MCF 10A (cell line): Measurements from ENCODE around the gene BCL2L1. TPM values are rescaled to one million over a fixed set of nuclear protein-coding genes. Genes with fewer than 3 reads are reported as not detected.

Experiments
- BruUV-seq: library from RNA; stranded (reverse); fragments of 400-500 nt; replicated peaks from 2 replicates; lab custom pipeline; 2021; lab: Mats Ljungman, UMichigan
- CTCF ChIA-PET: fragments of 300-600 bp; sonication (Branson Sonifier 250); formaldehyde crosslinking; extraction: SDS; loops from one replicate; lab custom pipeline; 2021; ENCODE audit warnings: antibody characterized with exemption, inconsistent platforms; lab: Yijun Ruan, JAX
- POLR2A ChIA-PET: fragments of 300-600, 350-650 bp; sonication (Branson Sonifier 250); formaldehyde crosslinking; extraction: SDS; loops from one replicate; lab custom pipeline; 2020; ENCODE audit warnings: antibody characterized with exemption, inconsistent platforms; lab: Yijun Ruan, JAX
- DNase-seq: peaks from one replicate; pipeline ENCODE4 v3.0.0-alpha.2; 2018; ENCODE audit not compliant: unreplicated experiment
- H3K27ac Mint-ChIP-seq: one replicate; pipeline ENCODE4 v1.8.0; 2022; ENCODE audit warnings: mild to moderate bottlenecking, low read depth, mixed read lengths; ENCODE audit not compliant: unreplicated experiment
- H3K27me3 Mint-ChIP-seq: one replicate; pipeline ENCODE4 v1.8.0; 2022; ENCODE audit warnings: mixed read lengths; ENCODE audit not compliant: insufficient read depth, unreplicated experiment
- H3K36me3 Mint-ChIP-seq: one replicate; pipeline ENCODE4 v1.8.0; 2022; ENCODE audit warnings: mild to moderate bottlenecking, moderate library complexity, mixed read lengths; ENCODE audit not compliant: insufficient read depth, unreplicated experiment
- H3K4me1 Mint-ChIP-seq: one replicate; pipeline ENCODE4 v1.8.0; 2022; ENCODE audit warnings: mixed read lengths; ENCODE audit not compliant: insufficient read depth, unreplicated experiment
- H3K4me3 Mint-ChIP-seq: one replicate; pipeline ENCODE4 v1.8.0; 2022; ENCODE audit warnings: mild to moderate bottlenecking, moderate library complexity, mixed read lengths; ENCODE audit not compliant: unreplicated experiment
- H3K9me3 Mint-ChIP-seq: one replicate; pipeline ENCODE4 v1.8.0; 2022; ENCODE audit warnings: mixed read lengths; ENCODE audit not compliant: unreplicated experiment
- intact Hi-C: fragments of 100-400 bp; cut with micrococcal nuclease; formaldehyde crosslinking; loops from 2 replicates; pipeline ENCODE4 v1.14.1; 2022
- total RNA-seq: library from RNA; stranded (reverse); gene quantifications from 2 replicates; pipeline ENCODE4 v1.2.3, GENCODE V29; 2022
- TF ChIP-seq, protein P1 (sequence below): fragments of 200-600 bp; IDR thresholded peaks from one replicate; pipeline ENCODE4 v1.8.0; 2022; ENCODE audit warnings: antibody characterized with exemption, mild to moderate bottlenecking; ENCODE audit not compliant: unreplicated experiment

BCL2L1 gene
- total RNA-seq, 1 experiment from 2014 or later, result 156 TPM

DNA sequence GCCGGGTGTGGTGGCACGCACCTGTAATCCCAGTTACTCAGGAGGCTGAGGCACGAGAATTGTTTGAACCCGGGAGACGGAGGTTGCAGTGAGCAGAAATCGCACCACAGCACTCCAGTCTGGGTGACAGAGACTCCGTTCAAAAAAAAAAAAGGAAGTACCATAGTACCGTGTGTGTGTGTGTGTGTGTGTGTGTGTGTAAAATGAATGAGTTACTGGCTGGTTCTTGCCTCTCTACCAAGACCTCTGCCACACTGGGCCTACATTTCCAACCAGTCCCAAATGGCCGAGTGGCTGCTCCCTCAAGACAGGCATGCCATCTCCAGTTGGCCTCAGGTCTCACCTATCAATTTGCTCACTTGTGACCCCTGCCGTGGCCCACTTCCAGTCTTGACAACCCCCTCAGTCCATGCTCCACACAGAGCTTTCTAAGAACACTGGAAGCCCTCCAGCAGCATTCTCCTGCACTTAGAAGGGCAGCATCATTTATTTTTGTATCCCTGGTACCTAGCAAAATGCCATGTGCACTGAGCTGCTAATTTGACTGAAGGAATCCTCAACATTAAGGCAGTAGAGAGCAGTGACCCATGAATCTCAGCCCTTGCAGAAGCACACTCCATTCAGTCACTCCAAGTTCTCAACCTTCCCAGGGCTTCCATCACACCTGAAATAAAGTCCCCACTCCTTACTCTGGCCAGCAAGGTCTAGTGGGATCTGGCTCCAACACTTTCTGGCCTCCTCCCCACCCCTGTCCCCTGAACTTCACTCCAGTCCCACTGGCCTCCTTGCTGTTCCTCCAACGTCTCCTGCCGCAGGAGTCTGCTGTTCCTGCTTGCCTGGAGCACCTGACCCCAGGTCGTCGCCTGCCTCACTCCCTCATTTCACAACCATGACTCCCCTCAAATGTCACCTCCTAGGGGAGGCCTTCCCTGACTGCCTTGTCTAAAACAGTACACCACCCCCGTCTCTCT lies 55.1 kb downstream of the BCL2L1 start:
- POLR2A ChIA-PET, result no interaction called here

DNA sequence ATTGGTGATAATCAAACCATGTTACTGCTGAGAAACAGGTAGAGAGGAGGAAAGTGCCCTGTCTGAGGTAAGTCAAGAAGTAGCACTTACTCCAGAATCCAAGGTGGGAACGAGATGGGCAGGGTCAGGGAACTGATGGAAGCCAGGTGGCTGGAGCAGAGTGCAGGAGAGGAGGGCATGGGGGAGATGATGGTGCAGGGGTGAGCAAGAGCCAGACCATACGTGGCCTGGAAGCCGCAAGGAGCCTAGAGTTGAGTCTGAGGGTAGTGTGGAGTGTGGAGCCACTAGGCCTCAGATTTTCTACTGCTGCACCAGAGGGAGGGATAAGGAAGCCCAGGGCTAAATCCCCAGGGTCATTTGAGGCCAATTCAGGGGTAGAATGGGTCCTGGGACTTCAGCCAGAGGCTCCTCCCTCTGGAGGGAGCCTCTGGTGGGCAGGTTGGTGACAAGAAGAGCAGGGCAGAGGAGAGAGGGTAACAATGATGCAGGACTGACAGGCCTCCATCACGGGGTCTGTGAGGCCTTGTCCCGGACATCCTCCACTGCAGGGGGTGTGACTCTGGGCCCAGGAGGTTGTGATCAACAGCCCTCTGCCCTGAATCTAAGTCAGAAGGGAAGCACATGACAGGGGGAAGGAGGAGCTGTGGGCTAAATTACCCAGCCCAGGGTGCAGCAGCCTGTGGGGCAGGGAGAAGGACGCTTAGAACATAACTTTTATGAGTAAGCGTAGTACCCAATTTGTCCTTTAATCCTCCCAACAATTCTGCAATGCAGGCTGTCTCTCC lies 56.2 kb downstream of the BCL2L1 start:
- Mint-ChIP-seq H3K9me3 (no peaks in the 10 kb centered on the region), H3K4me3 (no peak overlapping the region), H3K4me1 (peaks cover 25% of the 10 kb centered on the region), H3K36me3 (peaks cover 71% of the 10 kb centered on the region), H3K27me3 (no peaks in the 10 kb centered on the region), H3K27ac (peak overlapping the region; percentile 62)
- POLR2A ChIA-PET, result interaction anchor here (7.0 to 10.2 kb wide), 2 partner anchors 32 to 53 kb away, joined by 54 to 259 read pairs; partner anchors contain the start of gene BCL2L1
- CTCF ChIA-PET, result interaction anchor here (0.8 to 10.4 kb wide), 5 partner anchors 16 to 57 kb away, joined by 3 to 626 read pairs (median 15); partner anchors contain the start of gene BCL2L1
- intact Hi-C loops, result no loop called here
- DNase-seq, result no peak
- TF ChIP-seq, protein P1, sequence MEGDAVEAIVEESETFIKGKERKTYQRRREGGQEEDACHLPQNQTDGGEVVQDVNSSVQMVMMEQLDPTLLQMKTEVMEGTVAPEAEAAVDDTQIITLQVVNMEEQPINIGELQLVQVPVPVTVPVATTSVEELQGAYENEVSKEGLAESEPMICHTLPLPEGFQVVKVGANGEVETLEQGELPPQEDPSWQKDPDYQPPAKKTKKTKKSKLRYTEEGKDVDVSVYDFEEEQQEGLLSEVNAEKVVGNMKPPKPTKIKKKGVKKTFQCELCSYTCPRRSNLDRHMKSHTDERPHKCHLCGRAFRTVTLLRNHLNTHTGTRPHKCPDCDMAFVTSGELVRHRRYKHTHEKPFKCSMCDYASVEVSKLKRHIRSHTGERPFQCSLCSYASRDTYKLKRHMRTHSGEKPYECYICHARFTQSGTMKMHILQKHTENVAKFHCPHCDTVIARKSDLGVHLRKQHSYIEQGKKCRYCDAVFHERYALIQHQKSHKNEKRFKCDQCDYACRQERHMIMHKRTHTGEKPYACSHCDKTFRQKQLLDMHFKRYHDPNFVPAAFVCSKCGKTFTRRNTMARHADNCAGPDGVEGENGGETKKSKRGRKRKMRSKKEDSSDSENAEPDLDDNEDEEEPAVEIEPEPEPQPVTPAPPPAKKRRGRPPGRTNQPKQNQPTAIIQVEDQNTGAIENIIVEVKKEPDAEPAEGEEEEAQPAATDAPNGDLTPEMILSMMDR, result no peak
- BruUV-seq, result no TSS peak

More for the DNA sequence above, 55.1 kb downstream of the BCL2L1 start:
- no peaks in the 10 kb centered on the region for H3K27me3 Mint-ChIP-seq
- intact Hi-C loops, result no loop called here
- BruUV-seq, result no TSS peak
- peak overlapping the region; percentile 64 for H3K27ac Mint-ChIP-seq
- peaks cover 13% of the 10 kb centered on the region for H3K4me1 Mint-ChIP-seq
- no peak for DNase-seq
- TF ChIP-seq, protein P1, result no peak
- no peaks in the 10 kb centered on the region for H3K9me3 Mint-ChIP-seq
- CTCF ChIA-PET, result interaction anchor here (0.6 to 4.4 kb wide), 7 partner anchors 17 to 98 kb away, joined by 3 to 48 read pairs (median 3); partner anchors contain the start of gene BCL2L1
- H3K36me3 Mint-ChIP-seq, result peaks cover 69% of the 10 kb centered on the region
- H3K4me3 Mint-ChIP-seq, result no peak overlapping the region

DNA sequence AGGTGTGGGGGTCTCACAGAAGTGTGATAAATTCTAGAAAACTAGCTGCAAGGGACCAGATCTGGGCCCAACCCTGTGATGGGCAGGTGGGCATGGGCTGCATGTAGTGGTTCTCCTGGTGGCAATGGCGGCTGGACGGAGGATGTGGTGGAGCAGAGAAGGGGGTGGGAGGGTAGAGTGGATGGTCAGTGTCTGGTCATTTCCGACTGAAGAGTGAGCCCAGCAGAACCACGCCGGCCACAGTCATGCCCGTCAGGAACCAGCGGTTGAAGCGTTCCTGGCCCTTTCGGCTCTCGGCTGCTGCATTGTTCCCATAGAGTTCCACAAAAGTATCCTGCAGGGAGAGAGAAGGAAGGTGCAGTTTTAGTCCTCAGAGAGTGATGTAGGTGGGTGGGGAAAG lies 56.9 kb downstream of the BCL2L1 start:
- ChIA-PET POLR2A (interaction anchor here (0.9 to 10.2 kb wide), 3 partner anchors 33 to 54 kb away, joined by 4 to 259 read pairs (median 54); partner anchors contain the start of gene BCL2L1), CTCF (interaction anchor here (1.1 to 10.4 kb wide), 4 partner anchors 9 to 52 kb away, joined by 3 to 626 read pairs (median 94); partner anchors contain the start of gene BCL2L1)
- Mint-ChIP-seq H3K4me3 (no peak overlapping the region), H3K9me3 (no peaks in the 10 kb centered on the region), H3K4me1 (peaks cover 26% of the 10 kb centered on the region), H3K27me3 (no peaks in the 10 kb centered on the region), H3K27ac (peak overlapping the region; percentile 62), H3K36me3 (peaks cover 71% of the 10 kb centered on the region)
- BruUV-seq, result no TSS peak
- DNase-seq, result no peak
- intact Hi-C loops, result no loop called here
- TF ChIP-seq, protein P1, result no peak
